ENCODE measurements around the gene TNFSF12.

The TNFSF12 gene

DNA sequence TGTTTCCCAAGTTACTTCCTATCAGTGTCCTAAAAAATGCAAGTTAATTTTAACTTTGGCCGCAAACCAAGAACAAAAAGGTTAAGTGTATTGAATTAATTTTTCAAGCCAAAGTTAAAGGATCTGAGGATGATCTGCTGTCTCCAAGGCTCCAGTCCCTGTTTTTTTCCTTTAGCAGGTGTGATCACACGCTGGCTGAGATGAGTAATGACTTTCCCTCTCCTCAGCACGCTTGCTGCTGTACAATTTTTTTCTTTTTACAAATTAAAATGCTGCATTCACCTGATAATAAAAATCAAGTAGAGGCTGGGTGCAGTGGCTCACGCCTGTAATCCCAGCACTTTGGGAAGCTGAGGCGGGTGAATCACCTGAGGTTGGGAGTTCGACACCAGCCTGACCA is 3.9 kb upstream of the TNFSF12 start:
- DNase-seq (ENCODE audit: low spot score): no peak

DNA sequence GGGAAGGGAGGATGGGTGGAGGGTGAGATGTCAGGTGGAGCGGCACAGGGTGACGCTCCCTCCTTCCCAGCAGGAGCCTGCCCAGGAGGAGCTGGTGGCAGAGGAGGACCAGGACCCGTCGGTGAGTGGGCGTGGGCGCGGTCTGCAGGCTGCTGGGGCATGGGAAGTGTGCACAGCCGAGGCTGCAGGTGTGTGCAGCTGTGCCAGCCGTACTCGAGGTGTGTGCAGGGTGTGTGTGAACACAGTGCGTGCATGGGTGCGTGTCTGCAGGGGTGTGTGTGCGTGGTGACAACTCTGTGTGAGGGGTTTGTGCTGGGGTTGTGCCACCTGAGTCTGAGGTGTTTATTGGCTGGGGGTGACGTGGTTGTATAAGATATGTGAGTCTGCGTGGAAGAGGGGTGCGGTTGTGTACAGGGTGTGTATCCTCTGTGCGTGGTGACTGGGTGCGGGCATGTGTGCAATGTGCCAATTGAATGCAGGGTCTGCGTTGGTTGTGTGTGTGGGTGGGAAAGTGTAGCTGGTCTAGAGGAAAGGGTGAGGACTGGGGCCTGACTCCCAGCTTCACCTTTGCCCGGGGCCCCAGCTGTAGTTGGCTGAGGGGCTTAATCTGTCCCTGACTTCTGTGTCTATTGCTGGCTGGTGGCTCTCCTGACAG is 670 bp downstream of the TNFSF12 start:
- DNase-seq (ENCODE audit: low spot score): no peak

DNA sequence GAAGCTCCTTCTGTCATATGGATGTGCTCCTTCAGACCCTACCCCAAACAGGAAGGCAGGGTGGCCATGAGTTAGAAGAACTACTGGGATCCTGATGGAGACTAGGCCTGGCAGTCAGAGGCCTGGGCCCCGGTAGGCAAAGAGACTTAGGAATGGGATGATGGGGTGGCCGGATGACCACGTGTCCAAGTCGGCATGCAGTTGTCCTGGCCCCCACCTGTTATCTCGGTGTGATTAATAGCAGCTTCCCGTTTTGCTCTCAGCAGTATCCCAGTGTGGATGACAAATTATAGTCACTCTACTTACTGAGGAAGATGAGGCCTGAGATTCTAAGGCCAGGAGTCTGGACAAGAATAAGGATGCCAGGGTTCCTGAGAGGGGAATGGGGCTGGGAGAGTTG is 1.5 kb downstream of the TNFSF12 start:
- no peak for DNase-seq (ENCODE audit: low spot score)

DNA sequence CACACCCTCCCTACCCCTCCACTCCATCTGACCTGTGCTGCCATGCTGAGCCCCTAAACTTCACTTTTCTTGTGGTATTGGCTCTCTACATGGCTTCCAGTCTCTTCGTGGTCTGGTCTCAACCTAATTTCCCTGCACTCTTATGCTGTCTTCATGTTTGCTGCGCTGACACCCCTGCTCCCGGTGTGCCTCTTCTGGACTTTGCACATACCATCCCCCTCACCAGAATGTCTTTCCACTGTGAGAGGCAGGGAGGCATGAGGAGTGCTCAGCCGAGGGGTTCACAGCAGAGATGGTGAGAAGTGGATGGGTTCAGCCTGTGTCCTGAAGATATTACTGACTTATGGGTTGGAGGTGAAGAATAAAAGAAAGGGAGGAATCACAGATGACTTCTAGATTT is 2.5 kb downstream of the TNFSF12 start:
- DNase-seq (ENCODE audit: low spot score): no peak

DNA sequence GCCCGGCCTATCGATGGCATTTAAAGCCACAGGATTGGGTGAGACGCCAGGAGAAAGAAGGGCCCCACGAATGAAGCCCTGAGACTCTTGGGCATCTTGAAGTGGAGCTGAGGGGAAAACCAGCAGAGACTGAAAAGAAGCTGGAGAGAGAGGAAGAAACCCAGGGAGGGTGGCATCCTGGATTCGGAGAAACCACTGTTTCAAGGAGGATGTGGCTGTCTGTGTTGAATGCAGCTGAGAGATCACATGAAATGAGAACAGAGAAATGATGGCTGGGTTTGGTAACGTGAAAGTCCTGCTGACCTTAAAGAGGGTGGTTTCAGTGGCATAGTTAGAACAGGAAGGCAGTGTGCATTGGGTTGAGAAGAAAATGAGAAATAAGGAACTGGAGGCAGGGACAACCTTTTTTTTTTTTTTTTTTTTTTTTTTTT is 3.8 kb downstream of the TNFSF12 start:
- DNase-seq (ENCODE audit: low spot score): no peak

DNA sequence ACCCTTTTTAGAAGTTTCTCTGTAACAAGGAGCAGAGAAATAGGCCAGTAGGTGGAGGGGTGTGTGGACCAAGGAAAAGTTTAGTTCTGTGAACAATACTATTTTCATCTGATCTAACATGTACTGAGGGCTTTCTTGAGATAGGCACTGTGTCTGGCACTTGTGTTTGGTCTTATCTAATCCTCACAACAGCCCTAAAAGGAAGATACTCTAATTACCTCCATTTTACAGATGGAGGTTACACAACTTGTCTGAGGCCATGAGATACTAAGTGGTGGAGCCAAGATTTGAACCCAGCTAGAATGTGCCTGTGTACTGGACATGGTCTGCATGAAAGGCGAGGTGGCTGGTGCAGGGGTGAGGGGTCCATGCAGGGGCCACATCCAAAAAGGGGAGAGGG is 4.5 kb downstream of the TNFSF12 start:
- no peak for DNase-seq (ENCODE audit: low spot score)

DNA sequence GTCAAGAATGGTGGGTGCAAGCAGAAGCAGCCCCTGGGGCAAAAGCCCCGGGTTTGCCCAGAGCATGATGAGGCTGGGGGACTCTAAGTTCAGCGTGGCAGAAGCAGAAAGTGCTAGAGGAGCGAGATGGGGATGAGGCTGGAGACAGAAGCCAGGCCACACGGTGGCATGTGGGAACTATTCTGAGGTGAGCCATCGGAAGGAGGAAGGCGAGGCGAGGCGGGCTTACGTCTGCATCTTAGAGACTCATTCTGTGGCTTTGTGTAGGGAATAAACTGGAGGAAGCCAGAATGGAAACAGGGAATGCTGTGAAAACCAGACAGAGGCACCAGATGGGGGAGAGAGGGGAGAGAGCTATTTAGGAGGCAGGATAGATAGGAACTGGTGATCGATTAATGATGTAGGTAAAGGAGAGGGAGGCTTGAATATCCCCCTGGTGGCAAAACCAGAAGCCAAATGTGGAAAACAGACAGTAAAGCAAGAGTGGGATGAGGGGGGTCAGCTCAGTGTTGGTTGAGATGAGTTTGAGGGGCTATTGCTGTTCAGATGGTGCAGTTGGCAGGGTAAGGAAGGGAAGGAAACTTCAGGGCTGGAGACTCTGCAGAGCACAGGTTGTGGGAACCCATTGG is 6.6 kb downstream of the TNFSF12 start:
- DNase-seq (ENCODE audit: low spot score): no peak

DNA sequence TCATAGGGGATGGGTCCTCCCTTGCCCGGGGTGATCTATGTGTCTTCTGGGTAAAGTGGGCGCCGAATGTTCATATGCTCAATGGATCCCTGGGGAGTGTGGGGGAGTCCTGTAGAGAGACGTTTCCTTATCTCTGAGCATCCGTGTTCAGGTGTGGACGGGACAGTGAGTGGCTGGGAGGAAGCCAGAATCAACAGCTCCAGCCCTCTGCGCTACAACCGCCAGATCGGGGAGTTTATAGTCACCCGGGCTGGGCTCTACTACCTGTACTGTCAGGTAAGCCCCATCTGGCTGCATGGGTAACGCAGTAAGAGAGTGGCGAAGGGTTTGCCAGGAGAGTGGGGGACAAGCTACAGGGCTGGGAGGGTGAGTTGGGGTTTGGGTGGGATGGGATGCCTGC is 7.8 kb downstream of the TNFSF12 start:
- DNase-seq (ENCODE audit: low spot score): no peak

DNA sequence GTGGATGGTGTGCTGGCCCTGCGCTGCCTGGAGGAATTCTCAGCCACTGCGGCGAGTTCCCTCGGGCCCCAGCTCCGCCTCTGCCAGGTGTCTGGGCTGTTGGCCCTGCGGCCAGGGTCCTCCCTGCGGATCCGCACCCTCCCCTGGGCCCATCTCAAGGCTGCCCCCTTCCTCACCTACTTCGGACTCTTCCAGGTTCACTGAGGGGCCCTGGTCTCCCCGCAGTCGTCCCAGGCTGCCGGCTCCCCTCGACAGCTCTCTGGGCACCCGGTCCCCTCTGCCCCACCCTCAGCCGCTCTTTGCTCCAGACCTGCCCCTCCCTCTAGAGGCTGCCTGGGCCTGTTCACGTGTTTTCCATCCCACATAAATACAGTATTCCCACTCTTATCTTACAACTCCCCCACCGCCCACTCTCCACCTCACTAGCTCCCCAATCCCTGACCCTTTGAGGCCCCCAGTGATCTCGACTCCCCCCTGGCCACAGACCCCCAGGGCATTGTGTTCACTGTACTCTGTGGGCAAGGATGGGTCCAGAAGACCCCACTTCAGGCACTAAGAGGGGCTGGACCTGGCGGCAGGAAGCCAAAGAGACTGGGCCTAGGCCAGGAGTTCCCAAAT is 8.4 kb downstream of the TNFSF12 start:
- DNase-seq (ENCODE audit: low spot score): no peak

DNA sequence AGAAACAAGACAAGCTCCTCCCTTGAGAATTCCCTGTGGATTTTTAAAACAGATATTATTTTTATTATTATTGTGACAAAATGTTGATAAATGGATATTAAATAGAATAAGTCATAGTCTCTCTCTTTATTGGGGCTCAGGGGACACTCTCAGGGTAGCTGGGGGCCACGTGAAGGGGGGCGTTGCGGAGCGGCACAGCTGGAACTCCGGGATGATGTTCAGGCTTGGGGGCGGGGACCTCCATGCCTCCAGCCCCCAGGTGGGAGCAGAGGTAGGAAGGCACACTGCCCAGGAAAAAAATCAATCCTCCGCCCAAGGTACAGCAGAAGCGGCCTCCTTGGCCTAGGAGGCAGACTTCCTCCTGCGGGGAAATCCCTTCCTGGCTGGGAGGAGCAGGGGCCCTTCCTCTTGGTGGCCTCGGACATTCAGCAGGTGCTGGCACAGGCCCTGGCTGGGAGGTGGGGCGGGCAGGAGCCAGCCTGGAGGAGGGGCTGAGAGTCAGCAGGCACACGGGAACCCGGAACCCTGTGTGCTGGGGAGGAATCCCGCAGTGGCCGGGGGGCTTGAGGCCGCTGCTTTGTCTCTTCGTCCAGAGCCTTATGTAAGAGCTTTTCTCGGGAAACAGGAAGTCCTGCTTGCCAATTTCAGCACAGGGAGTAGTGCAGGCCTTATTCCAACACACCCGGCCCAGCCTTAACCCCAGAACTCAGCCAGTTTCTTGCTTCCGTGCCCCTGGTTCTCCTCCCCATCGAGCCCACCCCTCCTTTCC is 9.1 kb downstream of the TNFSF12 start:
- peak; percentile 45 for DNase-seq (ENCODE audit: low spot score)

DNA sequence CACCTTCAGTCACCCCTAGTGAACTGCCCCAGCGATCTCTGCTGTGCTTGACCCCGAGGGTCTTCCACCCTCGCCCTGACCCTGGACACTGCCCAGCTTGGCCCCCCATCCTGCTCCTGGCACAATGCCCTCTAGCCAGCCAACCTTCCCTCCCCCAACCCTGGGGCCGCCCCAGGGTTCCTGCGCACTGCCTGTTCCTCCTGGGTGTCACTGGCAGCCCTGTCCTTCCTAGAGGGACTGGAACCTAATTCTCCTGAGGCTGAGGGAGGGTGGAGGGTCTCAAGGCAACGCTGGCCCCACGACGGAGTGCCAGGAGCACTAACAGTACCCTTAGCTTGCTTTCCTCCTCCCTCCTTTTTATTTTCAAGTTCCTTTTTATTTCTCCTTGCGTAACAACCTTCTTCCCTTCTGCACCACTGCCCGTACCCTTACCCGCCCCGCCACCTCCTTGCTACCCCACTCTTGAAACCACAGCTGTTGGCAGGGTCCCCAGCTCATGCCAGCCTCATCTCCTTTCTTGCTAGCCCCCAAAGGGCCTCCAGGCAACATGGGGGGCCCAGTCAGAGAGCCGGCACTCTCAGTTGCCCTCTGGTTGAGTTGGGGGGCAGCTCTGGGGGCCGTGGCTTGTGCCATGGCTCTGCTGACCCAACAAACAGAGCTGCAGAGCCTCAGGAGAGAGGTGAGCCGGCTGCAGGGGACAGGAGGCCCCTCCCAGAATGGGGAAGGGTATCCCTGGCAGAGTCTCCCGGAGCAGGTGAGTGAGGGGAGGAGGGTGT is 9.9 kb downstream of the TNFSF12 start, which contains the start of gene TNFSF13:
Gene TNFSF13 (plus strand): TSS at position 207 of the 776 bp plus-strand sequence. CDS start 290 bp downstream, at position 497.
- DNase-seq (ENCODE audit: low spot score): no peak

DNA sequence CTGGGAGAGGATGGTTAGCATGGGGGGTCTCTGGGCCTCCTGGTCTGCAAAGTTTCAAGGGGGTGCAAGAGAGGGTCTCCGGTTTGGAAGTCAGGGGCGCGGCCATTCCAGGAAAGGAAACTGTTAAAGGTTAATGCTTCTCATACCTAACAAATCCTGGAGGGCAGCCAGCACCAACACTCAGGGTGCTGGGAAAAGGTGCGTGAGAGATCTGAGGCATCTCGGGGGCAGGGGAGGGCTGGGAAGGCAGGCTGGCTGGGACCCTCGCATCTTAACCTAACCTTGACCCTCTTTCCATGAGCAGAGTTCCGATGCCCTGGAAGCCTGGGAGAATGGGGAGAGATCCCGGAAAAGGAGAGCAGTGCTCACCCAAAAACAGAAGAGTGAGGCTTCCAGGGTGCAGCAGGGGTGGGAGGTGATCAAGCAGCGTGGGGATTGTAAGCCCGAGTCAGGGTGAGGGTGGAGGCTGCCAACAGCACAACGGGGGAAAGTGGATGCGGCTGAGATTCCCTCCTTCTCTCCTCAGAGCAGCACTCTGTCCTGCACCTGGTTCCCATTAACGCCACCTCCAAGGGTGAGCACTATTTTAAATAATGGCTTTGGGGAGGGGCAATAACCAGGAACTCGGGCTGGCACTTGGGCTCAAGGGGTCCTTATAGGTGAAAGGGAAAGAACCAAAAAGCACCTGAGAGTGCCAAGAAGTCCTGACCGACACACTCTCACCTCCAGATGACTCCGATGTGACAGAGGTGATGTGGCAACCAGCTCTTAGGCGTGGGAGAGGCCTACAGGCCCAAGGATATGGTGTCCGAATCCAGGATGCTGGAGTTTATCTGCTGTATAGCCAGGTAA is 10.7 kb downstream of the TNFSF12 start:
- no peak for DNase-seq (ENCODE audit: low spot score)

DNA sequence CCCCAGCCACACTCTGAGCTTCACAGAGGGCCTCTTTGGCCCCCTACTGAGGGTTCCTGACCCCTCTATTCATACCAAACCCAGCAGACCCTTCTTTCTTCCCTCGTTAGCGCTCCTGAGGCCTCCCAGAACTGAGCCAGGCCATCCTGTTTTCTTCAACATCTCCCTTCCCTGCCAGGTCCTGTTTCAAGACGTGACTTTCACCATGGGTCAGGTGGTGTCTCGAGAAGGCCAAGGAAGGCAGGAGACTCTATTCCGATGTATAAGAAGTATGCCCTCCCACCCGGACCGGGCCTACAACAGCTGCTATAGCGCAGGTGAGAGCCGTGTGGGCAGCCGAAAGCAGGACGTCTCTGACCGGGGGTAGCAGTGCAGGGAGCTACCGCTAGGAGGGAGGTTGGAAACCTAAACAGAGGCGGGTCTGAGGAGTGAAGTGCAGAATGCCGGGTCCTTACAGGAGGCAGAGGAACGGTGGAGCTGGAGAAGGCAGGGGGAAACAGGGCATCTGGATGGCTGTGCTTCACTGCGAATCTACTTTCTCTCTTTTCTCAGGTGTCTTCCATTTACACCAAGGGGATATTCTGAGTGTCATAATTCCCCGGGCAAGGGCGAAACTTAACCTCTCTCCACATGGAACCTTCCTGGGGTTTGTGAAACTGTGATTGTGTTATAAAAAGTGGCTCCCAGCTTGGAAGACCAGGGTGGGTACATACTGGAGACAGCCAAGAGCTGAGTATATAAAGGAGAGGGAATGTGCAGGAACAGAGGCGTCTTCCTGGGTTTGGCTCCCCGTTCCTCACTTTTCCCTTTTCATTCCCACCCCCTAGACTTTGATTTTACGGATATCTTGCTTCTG is 11.5 kb downstream of the TNFSF12 start:
- DNase-seq (ENCODE audit: low spot score): peak; percentile 44

DNA sequence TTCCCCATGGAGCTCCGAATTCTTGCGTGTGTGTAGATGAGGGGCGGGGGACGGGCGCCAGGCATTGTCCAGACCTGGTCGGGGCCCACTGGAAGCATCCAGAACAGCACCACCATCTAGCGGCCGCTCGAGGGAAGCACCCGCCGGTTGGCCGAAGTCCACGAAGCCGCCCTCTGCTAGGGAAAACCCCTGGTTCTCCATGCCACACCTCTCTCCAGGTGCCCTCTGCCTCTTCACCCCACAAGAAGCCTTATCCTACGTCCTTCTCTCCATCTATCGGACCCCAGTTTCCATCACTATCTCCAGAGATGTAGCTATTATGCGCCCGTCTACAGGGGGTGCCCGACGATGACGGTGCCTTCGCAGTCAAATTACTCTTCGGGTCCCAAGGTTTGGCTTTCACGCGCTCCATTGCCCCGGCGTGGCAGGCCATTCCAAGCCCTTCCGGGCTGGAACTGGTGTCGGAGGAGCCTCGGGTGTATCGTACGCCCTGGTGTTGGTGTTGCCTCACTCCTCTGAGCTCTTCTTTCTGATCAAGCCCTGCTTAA is 12.2 kb downstream of the TNFSF12 start:
- DNase-seq (ENCODE audit: low spot score): peak; percentile 92

DNA sequence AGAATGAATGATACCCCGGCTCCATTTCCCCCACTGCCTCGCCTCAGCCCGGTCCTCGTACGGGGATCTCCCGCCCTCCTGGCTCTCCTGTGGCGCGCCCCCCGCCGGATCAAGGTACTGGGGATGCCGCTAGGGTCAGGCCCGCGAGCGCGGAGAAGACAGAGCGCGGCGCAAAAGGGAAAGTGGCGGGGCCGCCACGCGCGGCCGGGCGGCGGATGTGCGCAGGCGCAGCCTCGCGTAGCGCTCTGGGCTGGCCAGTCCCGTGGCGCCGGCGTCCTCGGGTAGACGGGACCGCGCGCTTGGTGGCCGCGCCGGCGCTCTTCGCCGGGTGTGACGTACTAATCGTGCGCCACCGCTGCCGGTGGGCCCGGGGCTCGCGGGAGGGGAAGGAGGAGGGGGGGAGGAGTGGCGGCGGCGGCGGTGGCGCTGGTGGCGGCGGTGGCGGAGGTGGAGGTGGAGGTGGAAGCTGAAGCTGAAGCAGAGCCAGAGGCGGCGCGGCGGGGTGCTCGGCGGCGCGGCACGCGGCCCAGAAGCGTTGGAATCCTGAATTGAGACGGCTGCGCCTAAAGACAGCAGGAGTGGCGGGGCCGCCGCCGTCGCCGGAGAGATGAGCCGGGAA is 12.8 kb downstream of the TNFSF12 start, which contains the start of gene SENP3:
Gene SENP3 (plus strand): TSS at position 331 of the 619 bp plus-strand sequence. CDS start 1,158 bp downstream, outside the sequence.
- peak; percentile 99 for DNase-seq (ENCODE audit: low spot score)

DNA sequence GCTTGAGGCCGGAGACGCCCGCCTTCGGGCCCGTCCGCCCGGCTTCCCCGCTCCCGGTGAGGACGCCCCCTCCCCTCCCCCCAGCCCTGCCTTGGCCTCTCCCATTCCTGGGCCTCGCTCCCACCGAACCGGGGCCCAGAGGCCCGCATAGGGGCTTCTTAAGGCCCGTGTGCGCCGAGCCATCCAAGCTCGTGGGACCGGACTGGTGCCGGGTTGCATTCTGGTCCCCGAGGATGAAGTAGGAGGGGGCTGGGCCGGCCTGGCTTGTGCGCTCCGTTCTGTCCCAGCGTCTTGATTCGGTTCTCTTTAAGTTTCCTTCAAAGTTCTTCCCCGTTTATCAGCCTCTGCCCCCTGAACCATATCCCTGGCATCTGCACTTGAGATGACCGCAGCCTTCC is 13.3 kb downstream of the TNFSF12 start:
- no peak for DNase-seq (ENCODE audit: low spot score)

DNA sequence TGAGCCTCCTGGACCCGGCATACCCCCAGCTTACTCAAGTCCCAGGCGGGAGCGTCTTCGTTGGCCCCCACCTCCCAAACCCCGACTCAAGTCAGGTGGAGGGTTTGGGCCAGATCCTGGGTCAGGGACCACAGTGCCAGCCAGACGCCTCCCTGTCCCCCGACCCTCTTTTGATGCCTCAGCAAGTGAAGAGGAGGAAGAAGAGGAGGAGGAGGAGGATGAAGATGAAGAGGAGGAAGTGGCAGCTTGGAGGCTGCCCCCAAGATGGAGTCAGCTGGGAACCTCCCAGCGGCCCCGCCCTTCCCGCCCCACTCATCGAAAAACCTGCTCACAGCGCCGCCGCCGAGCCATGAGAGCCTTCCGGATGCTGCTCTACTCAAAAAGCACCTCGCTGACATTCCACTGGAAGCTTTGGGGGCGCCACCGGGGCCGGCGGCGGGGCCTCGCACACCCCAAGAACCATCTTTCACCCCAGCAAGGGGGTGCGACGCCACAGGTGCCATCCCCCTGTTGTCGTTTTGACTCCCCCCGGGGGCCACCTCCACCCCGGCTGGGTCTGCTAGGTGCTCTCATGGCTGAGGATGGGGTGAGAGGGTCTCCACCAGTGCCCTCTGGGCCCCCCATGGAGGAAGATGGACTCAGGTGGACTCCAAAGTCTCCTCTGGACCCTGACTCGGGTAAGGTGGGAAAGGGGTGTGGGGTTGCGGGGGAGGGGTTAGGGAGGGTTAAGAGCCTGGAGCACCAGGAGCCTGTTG is 14.4 kb downstream of the TNFSF12 start:
- DNase-seq (ENCODE audit: low spot score): no peak

DNA sequence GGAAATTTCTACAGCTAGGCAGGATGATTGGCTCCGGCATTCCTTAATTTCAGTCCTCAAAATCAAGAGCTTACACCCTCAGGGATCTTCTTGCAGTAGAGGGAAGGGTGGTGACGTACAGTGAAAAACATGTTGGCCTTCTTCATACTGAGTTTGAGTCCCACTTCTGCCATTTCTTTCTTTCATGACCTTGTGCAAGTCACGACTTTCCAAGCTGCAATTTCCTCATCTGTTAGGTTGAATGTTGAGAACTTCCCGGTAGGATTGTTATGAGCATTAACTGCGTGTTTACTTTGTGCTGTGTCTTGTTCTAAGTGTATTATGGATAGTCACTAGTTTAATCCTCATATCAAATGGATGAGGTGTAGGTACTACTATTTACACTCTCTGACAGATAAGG is 20.7 kb downstream of the TNFSF12 start:
- no peak for DNase-seq (ENCODE audit: low spot score)

All from AG08395 (cell line).